BE2C (cell line): ENCODE results near the gene SYT9.
A peak's percentile ranks its signal among the peaks of the same experiment; 100 is the strongest.

ENCODE experiments used
- DNase-seq: peaks from one replicate; pipeline ENCODE4 v3.0.0-alpha.2; 2020
- H3K27me3 ChIP-seq: fragments of 250-450 bp; sonication (Bioruptor Pico); 2 replicates; pipeline ENCODE4 v1.5.1; 2020; ENCODE audit warnings: mild to moderate bottlenecking
- H3K36me3 ChIP-seq: fragments of 250-450 bp; sonication (Bioruptor Pico); 2 replicates; pipeline ENCODE4 v1.5.1; 2020; ENCODE audit warnings: mild to moderate bottlenecking
- H3K4me1 ChIP-seq: fragments of 250-450 bp; sonication (Bioruptor Pico); 2 replicates; pipeline ENCODE4 v1.5.1; 2020
- H3K4me3 ChIP-seq: 2 replicates; pipeline ENCODE4 v1.5.1; 2011; ENCODE audit warnings: low read depth, low read length
- H3K9me3 ChIP-seq: fragments of 250-450 bp; sonication (Bioruptor Pico); 2 replicates; pipeline ENCODE4 v1.5.1; 2020
- TF ChIP-seq, protein P1 (sequence below): IDR thresholded peaks from 2 replicates; pipeline ENCODE4 v1.5.1; 2012; ENCODE audit warnings: mild to moderate bottlenecking, low read depth, low read length

The SYT9 gene

DNA sequence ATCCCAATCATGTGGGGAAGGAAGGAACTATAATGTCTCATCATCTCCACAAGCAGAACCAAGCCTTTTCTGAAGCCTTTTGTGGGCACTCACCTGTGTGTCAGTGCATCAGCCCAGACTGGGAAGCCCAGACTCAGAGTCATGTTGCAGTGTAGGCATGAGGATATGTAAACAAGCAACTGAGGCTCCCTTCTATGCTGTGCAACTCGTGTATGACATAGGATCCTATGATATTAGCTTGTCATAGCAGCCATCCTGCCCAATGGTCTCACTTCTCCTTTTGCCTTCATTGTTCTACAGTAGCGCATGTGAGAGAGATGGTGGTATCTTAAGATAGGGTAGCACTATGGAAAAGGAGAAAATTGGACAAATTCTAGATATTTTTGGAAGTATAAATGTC is 130.2 kb downstream of the SYT9 start:
- TF ChIP-seq, protein P1, sequence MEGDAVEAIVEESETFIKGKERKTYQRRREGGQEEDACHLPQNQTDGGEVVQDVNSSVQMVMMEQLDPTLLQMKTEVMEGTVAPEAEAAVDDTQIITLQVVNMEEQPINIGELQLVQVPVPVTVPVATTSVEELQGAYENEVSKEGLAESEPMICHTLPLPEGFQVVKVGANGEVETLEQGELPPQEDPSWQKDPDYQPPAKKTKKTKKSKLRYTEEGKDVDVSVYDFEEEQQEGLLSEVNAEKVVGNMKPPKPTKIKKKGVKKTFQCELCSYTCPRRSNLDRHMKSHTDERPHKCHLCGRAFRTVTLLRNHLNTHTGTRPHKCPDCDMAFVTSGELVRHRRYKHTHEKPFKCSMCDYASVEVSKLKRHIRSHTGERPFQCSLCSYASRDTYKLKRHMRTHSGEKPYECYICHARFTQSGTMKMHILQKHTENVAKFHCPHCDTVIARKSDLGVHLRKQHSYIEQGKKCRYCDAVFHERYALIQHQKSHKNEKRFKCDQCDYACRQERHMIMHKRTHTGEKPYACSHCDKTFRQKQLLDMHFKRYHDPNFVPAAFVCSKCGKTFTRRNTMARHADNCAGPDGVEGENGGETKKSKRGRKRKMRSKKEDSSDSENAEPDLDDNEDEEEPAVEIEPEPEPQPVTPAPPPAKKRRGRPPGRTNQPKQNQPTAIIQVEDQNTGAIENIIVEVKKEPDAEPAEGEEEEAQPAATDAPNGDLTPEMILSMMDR, result no peak
- DNase-seq, result no peak
- Histone ChIP-seq H3K9me3 (no peaks in the 10 kb centered on the region), H3K4me1 (no peaks in the 10 kb centered on the region), H3K27me3 (no peaks in the 10 kb centered on the region), H3K36me3 (no peaks in the 10 kb centered on the region), H3K4me3 (no peak overlapping the region)

DNA sequence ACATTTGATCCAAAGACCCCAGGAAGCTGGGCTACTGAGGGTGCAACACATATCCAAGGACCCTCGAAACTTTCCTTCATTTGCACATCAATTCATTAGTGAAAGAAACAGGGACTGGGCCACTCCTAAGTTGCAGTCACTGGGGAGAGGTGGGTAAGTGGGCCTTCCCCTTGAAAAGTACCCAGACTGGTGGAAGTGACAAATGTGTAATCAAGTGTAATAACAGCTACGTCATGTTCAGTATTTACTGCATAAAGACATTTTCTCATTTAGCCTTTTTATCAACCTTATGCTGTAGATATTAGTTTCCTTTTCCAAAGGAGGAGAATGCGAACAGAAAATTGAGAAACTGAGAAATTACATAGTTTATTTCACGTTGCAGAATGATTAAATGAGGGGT is 131.7 kb downstream of the SYT9 start:
- no peaks in the 10 kb centered on the region for H3K36me3 ChIP-seq
- TF ChIP-seq, protein P1, result no peak
- no peak for DNase-seq
- no peaks in the 10 kb centered on the region for H3K4me1 ChIP-seq
- no peaks in the 10 kb centered on the region for H3K9me3 ChIP-seq
- no peaks in the 10 kb centered on the region for H3K27me3 ChIP-seq
- H3K4me3 ChIP-seq, result no peak overlapping the region

DNA sequence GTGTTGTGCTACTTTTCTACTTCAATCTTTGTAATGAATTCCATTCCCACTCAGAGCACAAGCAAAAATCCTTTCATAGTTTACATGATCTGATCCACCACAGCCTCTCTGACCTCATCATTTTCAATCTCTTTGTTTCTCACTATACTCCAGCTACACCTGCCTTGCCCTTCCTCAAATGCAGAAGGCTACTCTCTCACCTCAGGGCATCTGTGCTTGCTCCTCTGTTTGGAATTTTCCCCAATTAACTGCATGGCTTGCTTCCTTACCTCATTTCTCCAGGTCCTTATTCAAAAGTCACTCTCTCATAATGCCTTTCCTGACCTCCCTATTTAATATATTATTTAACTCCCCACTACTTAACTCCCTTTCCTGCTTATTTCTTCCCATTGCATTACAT is 133.0 kb downstream of the SYT9 start:
- Histone ChIP-seq H3K27me3 (no peaks in the 10 kb centered on the region), H3K9me3 (no peaks in the 10 kb centered on the region), H3K4me1 (no peaks in the 10 kb centered on the region), H3K36me3 (no peaks in the 10 kb centered on the region), H3K4me3 (no peak overlapping the region)
- TF ChIP-seq, protein P1, result no peak
- no peak for DNase-seq

DNA sequence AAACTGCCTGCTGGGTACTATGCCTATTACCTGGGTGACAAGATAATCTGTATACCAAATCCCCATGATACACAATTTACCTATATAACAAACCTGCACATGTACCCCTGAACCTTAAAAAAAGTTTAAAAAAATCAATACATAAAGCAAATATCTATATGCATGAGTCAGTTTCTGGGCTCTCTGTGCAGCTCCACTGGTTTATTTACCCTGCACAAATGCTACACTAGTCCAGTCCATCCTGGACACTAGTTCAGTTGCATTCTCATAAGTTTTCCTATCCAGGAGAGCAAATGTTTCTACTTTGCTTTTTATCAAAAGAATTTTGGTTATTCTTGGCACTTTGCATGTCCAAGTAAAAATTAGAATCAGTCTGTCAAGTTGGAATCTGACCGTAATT is 133.8 kb downstream of the SYT9 start:
- no peak for DNase-seq
- no peak overlapping the region for H3K4me3 ChIP-seq
- TF ChIP-seq, protein P1, result no peak
- no peaks in the 10 kb centered on the region for H3K9me3 ChIP-seq
- no peaks in the 10 kb centered on the region for H3K4me1 ChIP-seq
- H3K36me3 ChIP-seq, result no peaks in the 10 kb centered on the region
- no peaks in the 10 kb centered on the region for H3K27me3 ChIP-seq

DNA sequence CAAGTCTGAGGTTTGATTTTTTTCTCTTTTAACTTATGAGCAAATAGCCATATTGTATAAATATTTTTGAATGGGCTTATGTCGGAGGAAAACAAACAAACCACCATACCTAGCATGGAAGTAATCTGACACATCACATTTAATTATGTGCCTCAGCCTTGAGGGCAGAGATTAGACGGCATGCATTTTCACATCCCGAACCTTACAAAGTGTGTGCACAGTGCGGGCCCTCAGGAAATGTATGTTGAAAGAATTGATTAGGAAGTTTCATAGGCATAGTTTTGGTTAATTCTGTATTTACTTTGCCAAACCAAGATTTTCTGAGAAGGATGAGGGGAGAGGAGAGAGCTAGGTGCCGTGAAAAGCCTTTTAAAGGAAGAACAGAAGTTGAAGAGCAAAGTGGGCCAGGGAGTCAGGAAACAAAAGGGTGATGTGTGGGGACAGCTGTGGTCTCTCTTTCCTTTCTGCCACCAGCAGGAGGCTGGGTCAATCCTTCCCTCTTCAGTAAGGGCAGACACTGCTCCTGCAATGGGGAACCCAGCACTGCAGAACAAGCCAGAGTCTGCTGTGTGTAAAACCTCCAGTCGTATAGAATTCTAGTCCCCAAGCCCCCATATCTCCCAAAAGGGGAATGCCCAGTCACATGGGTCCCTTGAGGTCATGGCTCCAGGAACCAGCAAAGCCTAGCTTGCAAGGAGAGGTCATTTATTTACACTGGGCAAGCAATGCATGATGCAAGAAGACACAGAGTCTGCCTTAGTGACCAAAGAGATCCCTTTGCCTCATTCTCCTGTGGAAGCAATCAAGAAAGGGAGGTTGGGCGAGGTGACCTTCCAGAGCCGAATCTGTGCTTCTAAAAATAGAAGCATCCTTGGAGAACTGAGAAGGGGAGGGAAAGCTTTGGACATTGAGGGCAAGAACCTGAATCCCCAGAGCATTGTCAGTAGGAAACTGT is 162.5 kb downstream of the SYT9 start:
- TF ChIP-seq, protein P1, result peak; percentile 15; the same call in 1 of the 2 replicates
- no peak for DNase-seq

More for the DNA sequence above, 162.5 kb downstream of the SYT9 start:
- Histone ChIP-seq H3K27me3 (no peaks in the 10 kb centered on the region), H3K4me3 (no peak overlapping the region), H3K36me3 (no peaks in the 10 kb centered on the region), H3K4me1 (peaks cover 5% of the 10 kb centered on the region; the same call in 1 of the 2 replicates), H3K9me3 (no peaks in the 10 kb centered on the region)
